Uterus (tissue), 2 donors: ENCODE measurements around the gene SBDS.
"Not testable (repeated sequence)": the region's sequence is repeated elsewhere in the genome, so short reads cannot be mapped to it uniquely, and the experiment has no call there.

Source experiments
- CTCF ChIP-seq, 4 experiments: fragments of 200-600 bp in 2 of 4; fragments of 450-650 bp in 2 of 4; sonication (generic) in 2 of 4; IDR thresholded peaks; one replicate each; pipeline ENCODE4 v1.5.1; 2016 to 2019; ENCODE audit warnings: antibody characterized with exemption in 4 of 4, mild to moderate bottlenecking in 2 of 4, moderate library complexity in 1 of 4
- POLR2A ChIP-seq, 2 donors: fragments of 450-650 bp; IDR thresholded peaks; one replicate each; pipeline ENCODE4 v1.6.1; 2016; ENCODE audit warnings: antibody characterized with exemption in 2 of 2, mild to moderate bottlenecking in 1 of 2, moderate library complexity in 1 of 2

- not testable (repeated sequence) for TF ChIP-seq CTCF, POLR2A (IDR thresholded peaks at IDR 0.05)
These were observed 16.4 kb downstream of the SBDS start for GRCh38 chr7:66979013-66979412.
